ENCODE results near the gene HMGXB4. TPM values are rescaled to one million over a fixed set of nuclear protein-coding genes. Genes with fewer than 3 reads are reported as not detected.

HMGXB4 gene
- total RNA-seq, 1 donor from 2014 or later = 24.7 TPM

- no peak for TF ChIP-seq CTCF (conservative IDR thresholded peaks at IDR 0.05; ENCODE audit: low read depth, low read length)
- no peak for DNase-seq (ENCODE audit: low read depth)
- peak overlapping the region; percentile 62 for H3K4me3 ChIP-seq (ENCODE audit: low read depth, low read length)
Measured at GRCh38 chr22:35258191-35258988, 1.1 kb downstream of the HMGXB4 start.

- DNase-seq (ENCODE audit: low read depth) = no peak
- no peak overlapping the region for H3K4me3 ChIP-seq (ENCODE audit: low read depth, low read length)
- no peak for TF ChIP-seq CTCF (conservative IDR thresholded peaks at IDR 0.05; ENCODE audit: low read depth, low read length)
Measured at GRCh38 chr22:35264986-35265385, 7.7 kb downstream of the HMGXB4 start.

GRCh38 chr22:35266277-35266676 lies 9.0 kb downstream of the HMGXB4 start:
- H3K4me3 ChIP-seq (ENCODE audit: low read depth, low read length) = no peak overlapping the region
- no peak for TF ChIP-seq CTCF (conservative IDR thresholded peaks at IDR 0.05; ENCODE audit: low read depth, low read length)

GRCh38 chr22:35269630-35270029 lies 12.3 kb downstream of the HMGXB4 start:
- no peak for TF ChIP-seq CTCF (conservative IDR thresholded peaks at IDR 0.05; ENCODE audit: low read depth, low read length)
- no peak for DNase-seq (ENCODE audit: low read depth)
- H3K4me3 ChIP-seq (ENCODE audit: low read depth, low read length) = no peak overlapping the region

More at GRCh38 chr22:35266277-35266676, 9.0 kb downstream of the HMGXB4 start:
- DNase-seq (ENCODE audit: low read depth) = no peak

GRCh38 chr22:35274154-35274871 lies 17.0 kb downstream of the HMGXB4 start:
- no peak for DNase-seq (ENCODE audit: low read depth)
- H3K4me3 ChIP-seq (ENCODE audit: low read depth, low read length) = no peak overlapping the region
- TF ChIP-seq CTCF (conservative IDR thresholded peaks at IDR 0.05; ENCODE audit: low read depth, low read length) = no peak

GRCh38 chr22:35275580-35275979 lies 18.3 kb downstream of the HMGXB4 start:
- no peak for TF ChIP-seq CTCF (conservative IDR thresholded peaks at IDR 0.05; ENCODE audit: low read depth, low read length)
- no peak overlapping the region for H3K4me3 ChIP-seq (ENCODE audit: low read depth, low read length)
- DNase-seq (ENCODE audit: low read depth) = no peak

Measured in epithelial cell of proximal tubule (primary cell).